Forelimb muscle (tissue), 1 donor: ENCODE measurements around the gene RASAL1. TPM values are rescaled to one million over a fixed set of nuclear protein-coding genes. Genes with fewer than 3 reads are reported as not detected.

Source experiments
- DNase-seq: peaks from one replicate; pipeline ENCODE4 v3.0.0-alpha.2; 2013; ENCODE audit warnings: low read depth
- polyA plus RNA-seq: library from polyadenylated mRNA; unstranded; fragments of 120-200 nt; gene quantifications from one replicate; pipeline ENCODE4 v1.2.1, GENCODE V29; 2013; ENCODE audit not compliant: insufficient read length

Gene RASAL1
- polyA plus RNA-seq, 1 donor, result not detected

- DNase-seq, result no peak
Observed at GRCh38 chr12:113058553-113058952, 77.0 kb downstream of the RASAL1 start.

- DNase-seq, result no peak
Observed at GRCh38 chr12:113057565-113058485, 77.7 kb downstream of the RASAL1 start.

DNA sequence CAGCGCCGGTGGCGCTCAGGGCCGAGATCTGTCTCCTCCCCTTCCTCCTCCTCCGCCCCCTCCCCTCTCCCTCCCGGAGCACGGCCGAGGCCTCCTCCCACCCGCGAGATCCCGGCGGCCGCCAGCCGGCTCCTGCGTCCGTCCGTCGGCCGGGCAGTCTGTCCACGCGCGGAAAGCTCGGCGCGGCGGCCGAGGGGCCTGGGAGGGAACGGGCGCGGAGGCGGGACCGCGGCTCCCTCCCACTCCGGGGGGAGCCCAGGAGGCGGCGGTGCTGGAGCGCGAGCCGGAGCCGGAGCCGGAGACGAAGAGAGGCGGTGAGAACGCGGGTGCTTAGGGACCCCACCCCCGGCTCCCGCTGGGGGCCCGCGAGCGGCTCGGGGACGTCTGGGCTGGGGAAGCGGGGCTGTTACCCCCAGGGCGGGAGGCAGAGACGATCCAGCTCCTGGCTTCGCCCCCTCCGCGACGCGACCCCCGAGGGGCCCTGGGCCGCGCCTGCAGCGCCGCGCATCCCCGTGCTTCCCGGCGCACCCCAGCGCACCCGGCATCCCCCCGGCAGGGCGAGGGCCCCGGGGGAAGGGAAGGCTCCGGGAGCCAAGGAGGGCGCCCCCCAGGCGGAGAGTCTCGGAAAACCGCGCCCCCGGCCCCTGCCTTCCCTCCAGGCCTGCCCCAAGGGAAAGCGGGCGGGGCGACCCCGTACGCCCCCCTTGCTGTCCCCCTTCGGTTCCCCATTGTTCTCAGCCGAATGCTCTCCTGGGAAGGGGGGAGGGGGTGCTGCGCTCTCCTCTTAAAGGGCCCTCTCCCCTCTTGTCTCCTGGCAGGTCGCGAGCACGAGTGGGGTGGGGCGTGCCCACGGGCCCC lies 78.7 kb downstream of the RASAL1 start, which contains the start of gene DTX1:
DTX1 (plus strand) TSS at position 100 of the 858 bp plus-strand sequence. CDS start 1,463 bp downstream, outside the sequence.
- no peak for DNase-seq

DNA sequence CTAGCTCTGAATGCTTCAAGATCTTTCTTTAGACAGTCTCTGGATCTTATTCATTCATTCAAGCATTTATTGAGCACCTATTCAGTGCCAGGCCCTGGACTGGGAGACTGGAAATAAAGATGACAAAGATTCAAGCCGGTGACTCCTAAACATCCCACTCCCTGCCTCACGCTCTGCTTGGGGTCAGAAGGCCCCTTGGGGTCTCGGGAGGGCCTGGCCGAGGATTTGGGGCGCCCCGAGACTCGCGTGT lies 79.3 kb downstream of the RASAL1 start:
- no peak for DNase-seq

- no peak for DNase-seq
Observed at GRCh38 chr12:113055594-113056380, 79.8 kb downstream of the RASAL1 start.

DNA sequence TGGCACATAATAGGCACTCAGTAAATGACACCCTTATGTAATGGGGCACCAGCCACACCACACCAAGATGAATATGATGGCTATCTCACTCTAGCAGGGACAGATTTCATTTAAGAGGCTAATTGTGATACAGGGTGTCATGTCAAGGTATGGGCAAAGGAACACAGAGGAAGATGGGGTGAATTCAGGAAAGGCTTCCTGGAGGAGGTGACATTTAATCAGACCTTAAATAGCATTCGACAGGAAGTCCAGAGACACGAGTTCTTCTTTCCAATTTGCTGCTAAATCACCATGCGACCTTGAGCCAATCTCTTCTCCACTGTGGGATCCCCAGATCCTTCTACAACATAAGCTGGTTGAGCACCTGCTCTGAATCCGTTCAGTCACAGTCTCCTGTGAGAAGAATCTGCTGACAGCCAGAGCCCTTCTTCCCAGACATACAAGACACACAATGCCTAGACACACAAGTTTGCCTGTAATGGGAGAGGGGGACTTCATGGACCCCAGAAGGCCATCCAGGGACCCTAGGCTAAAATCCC lies 80.5 kb downstream of the RASAL1 start:
- DNase-seq, result no peak

DNA sequence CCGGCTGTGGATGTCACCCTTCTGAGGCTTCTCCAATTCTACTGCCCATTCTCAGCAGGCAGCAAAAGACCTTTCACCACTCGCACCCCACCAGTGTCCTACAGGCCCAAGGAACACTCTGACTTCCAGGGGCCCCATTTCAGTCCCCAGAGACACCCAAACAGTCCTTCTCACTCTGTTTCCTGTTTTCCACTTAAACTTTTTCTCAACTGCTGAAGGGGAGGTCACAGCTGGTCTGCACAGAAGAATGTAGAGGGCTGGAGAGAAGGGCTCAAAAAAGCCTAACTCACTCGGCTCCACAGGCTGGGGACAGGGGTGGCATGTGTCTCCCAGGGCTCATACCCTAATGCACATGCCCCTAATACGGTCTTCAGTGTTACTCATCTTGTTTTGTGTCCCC lies 83.2 kb downstream of the RASAL1 start:
- DNase-seq, result no peak

DNA sequence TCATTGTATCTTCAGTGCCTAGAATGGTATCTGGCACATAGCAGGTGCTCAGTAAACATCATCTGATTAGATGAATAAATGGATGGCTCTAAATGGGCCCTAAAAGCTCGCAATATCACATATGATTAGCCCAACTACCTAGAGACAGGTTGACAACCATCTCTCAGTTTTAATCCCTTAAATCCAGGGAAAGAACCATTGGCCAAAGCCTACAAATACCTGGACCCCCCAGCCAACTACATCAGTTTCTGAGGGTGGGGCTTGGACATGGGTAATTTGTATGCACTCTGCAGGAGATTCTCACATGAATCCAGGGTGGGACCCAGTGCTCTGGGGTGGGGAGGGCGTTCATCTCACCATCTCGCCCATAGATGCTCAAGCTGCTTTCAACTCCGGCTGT lies 83.8 kb downstream of the RASAL1 start:
- DNase-seq, result no peak

DNA sequence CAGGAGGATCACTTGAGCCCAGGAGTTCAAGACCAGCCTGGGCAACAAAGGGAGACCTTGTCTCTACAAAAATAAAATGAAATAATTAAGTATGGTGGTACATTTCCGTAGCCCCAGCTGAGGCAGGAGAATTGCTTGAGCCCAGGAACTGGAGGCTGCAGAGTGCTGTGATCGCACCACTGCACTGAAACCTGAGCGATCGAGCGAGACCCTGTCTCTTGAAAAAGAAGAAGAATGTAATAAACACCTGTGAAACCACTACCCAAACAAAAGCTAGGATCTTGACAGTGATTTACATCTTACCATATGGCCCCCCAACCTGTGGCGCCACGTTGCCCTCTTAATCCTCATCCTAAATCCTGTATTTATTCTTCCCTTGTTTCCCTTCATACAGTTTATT lies 84.8 kb downstream of the RASAL1 start:
- DNase-seq, result no peak

GRCh38 chr12:113049976-113050742 lies 85.4 kb downstream of the RASAL1 start:
- DNase-seq, result no peak

Other genes with a start within 250 kb of the RASAL1 start
- gene OAS1, start 228.8 kb downstream of the RASAL1 start, polyA plus RNA-seq, result 1.8 TPM
- 5.1 TPM for gene OAS3, start 197.3 kb downstream of the RASAL1 start, polyA plus RNA-seq
- 2.1 TPM for gene OAS2, start 157.2 kb downstream of the RASAL1 start, polyA plus RNA-seq
- 5.2 TPM for gene DTX1, start 79.0 kb downstream of the RASAL1 start, polyA plus RNA-seq
- 0.13 TPM for gene CFAP73, start 14.0 kb upstream of the RASAL1 start, polyA plus RNA-seq
- 64.8 TPM for gene DDX54, start 49.7 kb upstream of the RASAL1 start, polyA plus RNA-seq
- 10.4 TPM for gene RITA1, start 50.0 kb upstream of the RASAL1 start, polyA plus RNA-seq
- gene TPCN1, start 85.7 kb upstream of the RASAL1 start, polyA plus RNA-seq, result 36.9 TPM
- 16.2 TPM for gene SLC8B1, start 199.3 kb upstream of the RASAL1 start, polyA plus RNA-seq
- 12.6 TPM for gene PLBD2, start 222.8 kb upstream of the RASAL1 start, polyA plus RNA-seq